Fibroblast of peridontal ligament (primary cell): ENCODE data around the gene FKBP10.
A peak's percentile ranks its signal among the peaks of the same experiment; 100 is the strongest.
"Not testable (repeated sequence)": the region's sequence is repeated elsewhere in the genome, so short reads cannot be mapped to it uniquely, and the experiment has no call there.

Experiments used
- DNase-seq: peaks from one replicate; pipeline ENCODE4 v3.0.0-alpha.2; 2010; ENCODE audit errors: extremely low read depth

The FKBP10 gene

DNA sequence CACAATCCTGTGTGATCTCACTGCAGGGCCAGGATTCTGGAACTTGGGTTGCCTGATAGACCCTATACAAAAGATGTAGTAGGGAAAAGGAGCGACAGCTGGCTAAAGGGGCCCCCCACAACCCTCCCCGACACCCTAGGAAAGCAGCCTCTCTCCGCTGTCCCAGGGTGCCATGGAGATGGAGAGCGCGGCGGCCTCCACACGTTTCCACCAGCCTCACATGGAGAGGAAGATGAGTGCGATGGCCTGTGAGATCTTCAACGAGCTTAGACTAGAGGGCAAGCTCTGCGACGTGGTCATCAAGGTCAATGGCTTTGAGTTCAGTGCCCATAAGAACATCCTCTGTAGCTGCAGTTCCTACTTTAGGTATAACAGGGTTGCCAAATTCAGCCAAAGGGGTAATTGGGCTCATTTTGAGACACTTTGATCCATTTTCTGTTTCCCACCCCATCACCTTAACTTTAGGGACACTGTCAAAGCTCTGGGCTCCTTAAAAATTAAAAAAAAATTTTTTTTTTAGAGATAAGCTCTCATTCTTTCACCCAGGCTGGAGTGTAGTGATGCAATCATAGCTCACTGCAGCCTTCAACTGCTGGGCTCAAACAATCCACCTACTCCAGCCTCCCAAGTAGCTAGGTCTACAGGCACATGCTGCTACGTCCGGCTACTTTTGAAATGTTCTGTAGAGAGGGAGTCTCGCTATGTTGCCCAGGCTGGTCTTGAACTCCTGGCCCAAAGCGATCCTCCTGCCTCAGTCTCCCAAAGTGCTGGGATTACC, 25.1 kb downstream of the FKBP10 start, which contains the start of gene KLHL10:
Gene KLHL10 (plus strand): TSS at position 65 of the 778 bp plus-strand sequence. CDS start 108 bp downstream, at position 173.
- DNase-seq: no peak

DNA sequence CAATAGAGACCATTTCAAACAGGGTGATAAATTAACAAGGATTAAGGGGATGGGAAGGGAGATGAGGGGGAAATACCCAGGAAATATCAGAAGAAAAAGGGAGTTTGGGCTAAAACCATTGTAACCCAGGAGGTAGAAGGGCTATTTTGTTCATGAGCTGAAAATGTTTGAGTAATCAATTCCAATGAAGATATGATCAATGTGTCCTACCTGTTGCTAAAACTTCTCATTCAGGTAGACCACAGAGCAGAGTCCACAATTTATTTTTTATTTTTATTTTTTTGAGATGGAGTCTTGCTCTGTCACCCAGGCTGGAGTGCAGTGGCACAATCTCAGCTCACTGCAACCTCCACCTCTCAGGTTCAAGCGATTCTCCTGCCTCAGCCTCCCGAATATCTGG, 26.6 kb downstream of the FKBP10 start:
- not testable (repeated sequence) for DNase-seq

DNA sequence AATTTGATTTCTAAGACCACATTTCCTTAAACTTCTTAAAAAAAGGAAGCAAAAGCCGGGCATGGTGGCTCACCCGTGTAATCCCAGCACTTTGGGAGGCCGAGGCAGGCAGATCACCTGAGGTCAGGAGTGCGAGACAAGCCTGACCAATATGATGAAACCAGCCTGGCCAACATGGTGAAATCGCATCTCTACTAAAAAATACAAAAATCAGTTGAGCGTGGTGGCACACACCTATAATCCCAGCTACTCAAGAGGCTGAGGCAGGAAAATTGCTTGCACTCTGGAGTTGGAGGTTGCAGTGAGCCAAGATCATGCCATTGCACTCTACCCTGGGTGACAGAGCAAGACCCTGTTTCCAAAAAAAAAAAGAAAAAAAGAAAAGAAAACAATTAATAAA, 28.0 kb downstream of the FKBP10 start:
- not testable (repeated sequence) for DNase-seq

GRCh38 chr17:41844971-41845370, 32.2 kb downstream of the FKBP10 start:
- no peak for DNase-seq

DNA sequence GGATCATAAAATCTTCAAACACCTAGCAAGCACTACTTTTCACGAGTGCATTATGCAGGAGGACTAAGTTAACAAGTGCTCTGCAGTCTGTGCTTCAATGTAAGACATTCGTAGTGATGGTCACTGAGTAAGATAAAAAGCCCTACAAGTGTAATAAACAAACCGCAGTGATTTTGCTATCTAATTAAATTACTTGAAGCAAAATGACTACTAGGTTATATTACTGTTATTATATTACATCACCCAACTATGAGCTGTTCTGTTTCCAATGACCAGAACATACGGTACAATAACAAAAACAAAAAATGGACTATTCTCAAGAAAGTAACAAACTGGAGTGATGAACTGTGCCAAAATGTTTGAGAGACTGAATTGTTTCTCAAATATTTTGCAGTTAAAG, 36.0 kb downstream of the FKBP10 start:
- peak; percentile 56 for DNase-seq

GRCh38 chr17:41849251-41849990, 36.6 kb downstream of the FKBP10 start:
- DNase-seq: no peak

DNA sequence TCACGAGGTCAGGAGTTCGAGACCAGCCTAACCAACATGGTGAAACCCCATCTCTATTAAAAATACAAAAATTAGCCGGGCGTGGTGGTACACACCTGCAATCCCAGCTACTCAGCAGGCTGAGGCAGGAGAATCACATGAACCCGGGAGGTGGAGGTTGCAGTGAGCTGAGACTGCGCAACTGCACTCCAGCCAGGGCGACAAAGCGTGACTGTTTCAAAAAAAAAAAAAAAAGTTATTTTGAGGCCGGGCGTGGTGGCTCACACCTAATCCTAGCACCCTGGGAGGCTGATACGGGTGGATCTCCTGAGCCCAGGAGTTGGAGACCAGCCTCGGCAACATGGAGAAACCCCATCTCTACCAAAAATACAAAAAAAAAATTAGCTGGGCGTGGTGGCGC, 38.6 kb downstream of the FKBP10 start:
- DNase-seq: not testable (repeated sequence)

GRCh38 chr17:41860254-41860931, 47.6 kb downstream of the FKBP10 start:
- DNase-seq: no peak

DNA sequence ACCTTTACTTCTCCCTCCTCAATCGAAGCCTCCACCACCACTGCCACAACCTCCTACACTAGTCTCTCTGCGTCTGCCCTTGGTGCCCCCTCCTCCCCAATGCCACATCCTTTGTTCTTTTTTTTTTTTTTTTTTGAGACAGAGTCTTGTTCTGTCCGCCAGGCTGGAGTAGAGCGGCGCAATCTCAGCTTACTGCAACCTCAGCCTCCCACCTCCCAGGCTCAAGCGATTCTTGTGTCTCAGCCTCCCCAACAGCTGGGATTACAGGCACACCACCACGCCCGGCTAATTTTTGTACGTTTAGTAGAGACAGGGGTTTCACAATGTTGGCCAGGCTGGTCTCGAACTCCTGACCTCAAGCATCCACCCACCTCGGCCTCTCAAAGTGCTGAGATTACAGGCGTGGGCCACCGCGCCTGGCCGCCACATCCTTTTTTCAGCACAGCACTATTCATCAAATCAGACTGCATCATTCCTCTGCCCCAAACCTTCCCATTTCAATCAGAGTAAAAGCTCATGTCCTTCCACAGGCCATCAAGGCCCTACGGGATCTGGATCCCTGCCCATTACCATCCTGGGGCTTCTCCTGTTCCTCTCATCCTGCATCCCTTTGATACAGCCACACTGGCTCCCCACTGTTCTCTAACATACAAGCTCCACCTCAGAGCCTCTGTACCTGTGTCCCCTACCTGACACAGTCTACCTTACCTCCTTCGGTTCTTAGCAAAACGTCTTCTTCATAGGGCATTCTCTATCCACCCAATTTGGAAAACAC, 50.5 kb downstream of the FKBP10 start:
- DNase-seq: no peak

- peak; percentile 27 for DNase-seq
Observed at GRCh38 chr17:41864498-41864835, 51.7 kb downstream of the FKBP10 start.

- DNase-seq: peak; percentile 82
Observed at GRCh38 chr17:41864836-41865595, 52.2 kb downstream of the FKBP10 start, which contains the start of gene KLHL11. Gene KLHL11, minus strand, starts transcription at chr17:41865423. Its CDS starts 53 bp downstream, at chr17:41865370.

DNA sequence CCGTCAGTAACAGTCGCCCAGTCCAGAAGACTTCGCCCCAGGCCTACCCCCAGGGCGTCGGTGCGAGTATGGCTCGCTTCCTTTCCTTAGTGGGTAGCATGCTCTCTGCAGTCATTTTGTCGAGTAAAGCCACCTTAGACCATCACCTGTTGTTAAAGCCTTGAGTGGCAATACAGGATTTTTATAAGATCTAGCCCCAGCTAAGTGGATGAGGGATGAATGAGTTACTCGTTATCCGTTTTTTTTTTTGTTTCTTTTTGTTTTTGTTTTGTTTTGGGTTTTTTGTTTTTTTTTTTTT, 52.7 kb downstream of the FKBP10 start:
- DNase-seq: no peak

DNA sequence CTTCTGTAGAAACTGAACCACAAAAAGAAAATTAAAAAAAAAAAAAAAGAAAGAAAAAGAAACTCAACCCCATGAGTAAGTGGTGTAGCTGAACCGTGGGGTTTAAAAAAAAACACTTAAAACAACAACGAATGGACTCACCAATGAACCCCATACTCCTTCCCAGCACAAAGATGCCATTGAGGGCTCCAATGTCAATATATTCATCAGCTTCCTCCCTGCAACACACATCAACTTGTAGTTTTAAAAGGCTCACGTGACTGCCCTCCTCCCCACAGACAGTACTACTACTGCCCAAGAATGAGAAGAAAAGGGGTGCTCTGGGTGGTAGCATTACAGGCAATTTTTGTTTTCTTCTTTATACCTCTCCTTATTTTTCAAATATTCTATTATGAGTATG, 55.8 kb downstream of the FKBP10 start:
- no peak for DNase-seq

DNA sequence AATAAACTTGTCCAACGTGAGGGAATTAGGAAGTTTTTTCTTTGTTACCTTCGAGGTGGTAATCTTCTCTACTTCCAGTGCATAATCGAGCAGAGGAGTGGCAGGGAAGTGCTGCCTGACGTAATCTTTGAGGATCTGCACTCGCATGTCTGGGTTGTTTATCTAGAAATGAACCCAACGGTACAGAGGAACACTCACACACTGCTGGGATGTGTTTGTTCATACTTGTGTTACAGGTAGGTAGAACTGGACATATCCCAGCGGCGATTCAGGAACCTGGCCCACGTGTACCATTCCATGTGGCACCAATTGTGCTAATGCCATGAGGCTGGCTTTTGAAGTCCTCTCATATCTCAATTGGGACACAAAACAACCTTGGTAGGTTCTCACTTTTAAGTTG, 56.6 kb downstream of the FKBP10 start:
- DNase-seq: no peak

GRCh38 chr17:41870097-41870496, 57.3 kb downstream of the FKBP10 start:
- no peak for DNase-seq

- no peak for DNase-seq
Observed at GRCh38 chr17:41870627-41871026, 57.8 kb downstream of the FKBP10 start.

- no peak for DNase-seq
Observed at GRCh38 chr17:41871789-41872188, 59.0 kb downstream of the FKBP10 start.
